AG04449 (cell line): Measurements from ENCODE around the gene TOM1L2.

Experiments used
- CTCF ChIA-PET: fragments of 350-600 bp; formaldehyde crosslinking; extraction: SDS; loops from one replicate; lab custom pipeline; 2021; ENCODE audit warnings: antibody characterized with exemption; lab: Yijun Ruan, JAX
- POLR2A ChIA-PET: fragments of 400-600, 350-600 bp; formaldehyde crosslinking; extraction: SDS; loops from one replicate; lab custom pipeline; 2020; ENCODE audit warnings: antibody characterized with exemption, inconsistent platforms; lab: Yijun Ruan, JAX
- DNase-seq: peaks from one replicate; pipeline ENCODE4 v3.0.0-alpha.2; 2010; ENCODE audit warnings: low read depth, low spot score
- H3K4me3 ChIP-seq: 2 replicates; pipeline ENCODE4 v1.5.1; 2011; ENCODE audit warnings: low read depth, mild to moderate bottlenecking, control low read depth, low read length
- CTCF ChIP-seq: IDR thresholded peaks from one replicate; pipeline ENCODE4 v1.5.1; 2011; ENCODE audit warnings: mild to moderate bottlenecking, moderate library complexity, low read length, control low read depth, inconsistent platforms; ENCODE audit not compliant: insufficient read depth; ENCODE audit errors: missing control alignments

TOM1L2 gene

GRCh38 chr17:17826342-17826713 is 145.9 kb downstream of the TOM1L2 start:
- CTCF ChIA-PET = interaction anchor here (1.2 to 4.5 kb wide), 3 partner anchors 14 to 34 kb away, joined by 3 to 21 read pairs (median 3); no protein-coding TSS in a partner anchor
- no peak overlapping the region for H3K4me3 ChIP-seq
- no peak for TF ChIP-seq CTCF
- POLR2A ChIA-PET = no interaction called here
- DNase-seq = no peak

- DNase-seq = no peak
- no peak overlapping the region for H3K4me3 ChIP-seq
- CTCF ChIA-PET = interaction anchor here (1.2 to 4.5 kb wide), 3 partner anchors 12 to 35 kb away, joined by 3 to 21 read pairs (median 4); no protein-coding TSS in a partner anchor
- TF ChIP-seq CTCF = no peak
- POLR2A ChIA-PET = interaction anchor here (1.4 kb wide), 1 partner anchor 11 kb away, joined by 6 read pairs; the partner anchor contains the start of gene SREBF1
Measured at GRCh38 chr17:17824783-17825614, 147.2 kb downstream of the TOM1L2 start.

GRCh38 chr17:17824119-17824782 is 147.9 kb downstream of the TOM1L2 start:
- CTCF ChIA-PET = interaction anchor here (0.8 to 4.5 kb wide), 2 partner anchors 12 to 94 kb away, joined by 3 to 21 read pairs; no protein-coding TSS in a partner anchor
- peak overlapping the region; percentile 36 for H3K4me3 ChIP-seq
- TF ChIP-seq CTCF = no peak
- no peak for DNase-seq
- POLR2A ChIA-PET = interaction anchor here (0.9 to 1.4 kb wide), 2 partner anchors 9 to 12 kb away, joined by 3 to 6 read pairs; partner anchors contain the start of gene SREBF1

- no peak for DNase-seq
- POLR2A ChIA-PET = interaction anchor here (0.7 to 0.9 kb wide), 2 partner anchors 9 to 12 kb away, joined by 3 read pairs; no protein-coding TSS in a partner anchor
- peak overlapping the region; percentile 53 for H3K4me3 ChIP-seq
Measured at GRCh38 chr17:17823433-17824118, 148.6 kb downstream of the TOM1L2 start.

GRCh38 chr17:17822616-17823015 is 149.6 kb downstream of the TOM1L2 start:
- CTCF ChIA-PET = interaction anchor here (1.0 to 3.6 kb wide), 3 partner anchors 10 to 326 kb away, joined by 3 to 37 read pairs (median 3); no protein-coding TSS in a partner anchor

More at GRCh38 chr17:17823433-17824118, 148.6 kb downstream of the TOM1L2 start:
- TF ChIP-seq CTCF = no peak
- CTCF ChIA-PET = interaction anchor here (0.8 to 4.5 kb wide), 2 partner anchors 11 to 93 kb away, joined by 3 to 21 read pairs; no protein-coding TSS in a partner anchor

More at GRCh38 chr17:17822616-17823015, 149.6 kb downstream of the TOM1L2 start:
- TF ChIP-seq CTCF = no peak
- POLR2A ChIA-PET = no interaction called here
- H3K4me3 ChIP-seq = peak overlapping the region; percentile 53; the same call in 1 of the 2 replicates
- no peak for DNase-seq
